CD4-positive, alpha-beta T cell (primary cell): ENCODE data around the gene TC2N. TPM values are rescaled to one million over a fixed set of nuclear protein-coding genes. Genes with fewer than 3 reads are reported as not detected.

Experiments used
- ATAC-seq: fragments of 200-7000 bp; cut with Tn5 transposase; one replicate; pipeline ENCODE4 v1.10.0; 2022; ENCODE audit warnings: mild to moderate bottlenecking; ENCODE audit not compliant: poor library complexity
- CTCF ChIA-PET: fragments of 350-600 bp; sonication (Branson Sonifier 250); formaldehyde crosslinking; loops from one replicate; lab custom pipeline; 2021; ENCODE audit warnings: antibody characterized with exemption, inconsistent platforms; lab: Charles Lee
- POLR2A ChIA-PET: fragments of 350-600 bp; sonication (Branson Sonifier 250); formaldehyde crosslinking; loops from one replicate; lab custom pipeline; 2021; ENCODE audit warnings: antibody characterized with exemption, inconsistent platforms; lab: Charles Lee
- DNase-seq, 14 experiments: peaks; one replicate each; pipeline ENCODE4 v3.0.0-alpha.2; 2013 to 2020; ENCODE audit warnings: mixed read lengths in 2 of 14
- H3K27ac ChIP-seq, 2 donors: one replicate each; pipeline versions ENCODE4 v1.5.1 to v1.7.0; 2013; ENCODE audit warnings: low read length in 2 of 2, low read depth in 1 of 2, mild to moderate bottlenecking in 1 of 2
- H3K27me3 ChIP-seq, 2 experiments: 1 replicate in 1 of 2; 2 replicates in 1 of 2; pipeline versions ENCODE4 v1.6.1 to v1.7.0; 2013; ENCODE audit warnings: low read length in 2 of 2, control low read depth in 1 of 2, mild to moderate bottlenecking in 1 of 2, moderate library complexity in 1 of 2; ENCODE audit not compliant: insufficient read depth in 2 of 2, control insufficient read depth in 1 of 2
- H3K36me3 ChIP-seq: one replicate; pipeline ENCODE4 v1.6.1; 2013; ENCODE audit warnings: low read length, control low read depth; ENCODE audit not compliant: insufficient read depth
- H3K4me1 ChIP-seq: one replicate; pipeline ENCODE4 v1.6.1; 2013; ENCODE audit warnings: low read length, control low read depth; ENCODE audit not compliant: insufficient read depth
- H3K4me3 ChIP-seq: one replicate; pipeline ENCODE4 v1.5.1; 2013; ENCODE audit warnings: mild to moderate bottlenecking, low read length, moderate library complexity
- H3K9me3 ChIP-seq, 2 experiments: 1 replicate in 1 of 2; 2 replicates in 1 of 2; pipeline versions ENCODE4 v1.6.1 to v1.7.0; 2013; ENCODE audit warnings: low read length in 2 of 2, mild to moderate bottlenecking in 2 of 2, control low read depth in 1 of 2, moderate library complexity in 1 of 2; ENCODE audit not compliant: control insufficient read depth in 1 of 2, insufficient read depth in 1 of 2
- H3K27ac Mint-ChIP-seq: one replicate; pipeline ENCODE4 v1.8.0; 2020; ENCODE audit warnings: mixed read lengths
- H3K27me3 Mint-ChIP-seq: one replicate; pipeline ENCODE4 v1.8.0; 2021; ENCODE audit warnings: mixed read lengths
- H3K36me3 Mint-ChIP-seq: one replicate; pipeline ENCODE4 v1.8.0; 2021; ENCODE audit warnings: low read depth, mixed read lengths
- H3K4me1 Mint-ChIP-seq: one replicate; pipeline ENCODE4 v1.8.0; 2021; ENCODE audit warnings: low read depth, mixed read lengths
- H3K4me3 Mint-ChIP-seq: one replicate; pipeline ENCODE4 v1.8.0; 2020; ENCODE audit warnings: mild to moderate bottlenecking, mixed read lengths
- H3K9me3 Mint-ChIP-seq: one replicate; pipeline ENCODE4 v1.8.0; 2020; ENCODE audit warnings: mixed read lengths
- intact Hi-C, 2 experiments: fragments of 100-400 bp; cut with DNase I in 1 of 2; cut with micrococcal nuclease in 1 of 2; formaldehyde crosslinking; loops; one replicate each; pipeline versions ENCODE4 v1.15.1 to v1.9.0; 2023 to 2025; cut with DNase I, micrococcal nuclease
- polyA plus RNA-seq, 2 donors: library from polyadenylated mRNA; unstranded; fragments of 120-200 nt; gene quantifications; one replicate each; pipeline ENCODE4 v1.2.1, GENCODE V29; 2013
- total RNA-seq, 174 experiments: library from RNA in 2 of 174; stranded (reverse) in 2 of 174; gene quantifications; one replicate each; pipeline ENCODE4 v1.2.3 and lab custom pipeline; 2021 to 2026
- TF ChIP-seq, protein P1 (sequence below): fragments of 200-600 bp; IDR thresholded peaks from one replicate; pipeline ENCODE4 v1.8.0; 2022; ENCODE audit warnings: antibody characterized with exemption, mild to moderate bottlenecking

Gene TC2N
- 100 to 1,000 TPM; 129 to 138 TPM for total RNA-seq
- polyA plus RNA-seq (2013, experiment 1 of 2), result 142 TPM
- polyA plus RNA-seq (2013, experiment 2 of 2), result 187 TPM
- 30.4 to 935 (median 365) reads per million in 172 experiments for total RNA-seq (lab: John Stamatoyannopoulos, UW)

DNA sequence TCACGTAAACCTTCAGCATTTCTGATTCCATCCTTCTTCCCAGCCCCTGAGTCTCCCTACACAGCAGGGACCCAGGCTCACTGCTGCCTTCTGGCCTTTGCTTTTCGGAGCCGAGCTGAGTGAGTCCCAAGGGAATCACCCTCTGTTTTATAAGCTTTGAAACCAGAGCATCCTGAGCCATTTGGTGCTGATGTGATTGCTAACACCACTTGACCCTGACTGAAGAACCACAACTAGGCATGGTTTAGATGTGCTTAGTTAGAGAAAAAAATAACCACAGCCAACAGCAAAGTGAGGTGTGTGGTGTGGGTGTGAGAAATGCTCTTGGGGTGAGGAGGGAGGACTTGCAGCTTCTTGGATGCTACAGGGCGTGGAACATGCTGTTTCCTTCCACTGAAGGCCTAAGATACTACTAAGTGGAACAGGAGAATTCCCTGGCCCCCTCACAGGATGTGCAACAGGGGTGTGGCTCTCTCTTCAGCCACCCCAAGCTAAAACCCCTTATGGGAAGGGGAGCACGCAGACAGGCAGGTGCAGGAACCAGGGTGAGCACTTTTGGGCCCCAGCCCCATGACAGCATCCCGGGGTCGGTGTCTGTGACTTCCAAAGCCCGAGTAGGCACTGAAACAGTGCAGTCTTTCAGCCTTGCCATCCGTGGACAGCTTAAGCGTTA, at the start of gene TC2N:
Gene TC2N (minus strand): TSS at position 221 of the 673 bp plus-strand sequence. CDS start 53,767 bp downstream, outside the sequence.
- CTCF ChIA-PET, result interaction anchor here (0.8 to 1.5 kb wide), 5 partner anchors 9 to 44 kb away, joined by 3 to 5 read pairs (median 3); no protein-coding TSS in a partner anchor
- peak within 1 kb of the TSS; percentile 86 to 97 for H3K27ac ChIP-seq
- Mint-ChIP-seq H3K4me1 (peaks cover 89% of the 10 kb centered on the region), H3K4me3 (peak within 1 kb of the TSS; percentile 96), H3K36me3 (peaks cover 38% of the 10 kb centered on the region), H3K9me3 (no peaks in the 10 kb centered on the region), H3K27ac (peak within 1 kb of the TSS; percentile 95), H3K27me3 (no peaks in the 10 kb centered on the region)
- H3K36me3 ChIP-seq, result peaks cover 19% of the 10 kb centered on the region
- intact Hi-C loops, result loop anchor here (2.0 to 10.0 kb wide), 4 partner anchors 31 to 1473 kb away; partner anchors contain the start of gene CALM1 (in 1 of the 2)
- no peaks in the 10 kb centered on the region for H3K9me3 ChIP-seq
- TF ChIP-seq, protein P1, sequence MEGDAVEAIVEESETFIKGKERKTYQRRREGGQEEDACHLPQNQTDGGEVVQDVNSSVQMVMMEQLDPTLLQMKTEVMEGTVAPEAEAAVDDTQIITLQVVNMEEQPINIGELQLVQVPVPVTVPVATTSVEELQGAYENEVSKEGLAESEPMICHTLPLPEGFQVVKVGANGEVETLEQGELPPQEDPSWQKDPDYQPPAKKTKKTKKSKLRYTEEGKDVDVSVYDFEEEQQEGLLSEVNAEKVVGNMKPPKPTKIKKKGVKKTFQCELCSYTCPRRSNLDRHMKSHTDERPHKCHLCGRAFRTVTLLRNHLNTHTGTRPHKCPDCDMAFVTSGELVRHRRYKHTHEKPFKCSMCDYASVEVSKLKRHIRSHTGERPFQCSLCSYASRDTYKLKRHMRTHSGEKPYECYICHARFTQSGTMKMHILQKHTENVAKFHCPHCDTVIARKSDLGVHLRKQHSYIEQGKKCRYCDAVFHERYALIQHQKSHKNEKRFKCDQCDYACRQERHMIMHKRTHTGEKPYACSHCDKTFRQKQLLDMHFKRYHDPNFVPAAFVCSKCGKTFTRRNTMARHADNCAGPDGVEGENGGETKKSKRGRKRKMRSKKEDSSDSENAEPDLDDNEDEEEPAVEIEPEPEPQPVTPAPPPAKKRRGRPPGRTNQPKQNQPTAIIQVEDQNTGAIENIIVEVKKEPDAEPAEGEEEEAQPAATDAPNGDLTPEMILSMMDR, result no peak
- peak in 13 of 14 experiments; percentile 25 to 86 (median 49) for DNase-seq
- POLR2A ChIA-PET, result interaction anchor here (0.5 to 2.7 kb wide), 25 partner anchors 9 to 1611 kb away, joined by 3 to 21 read pairs (median 5); partner anchors contain the start of genes ATXN3, PSMC1 and TRIP11
- H3K27me3 ChIP-seq, result no peaks in the 10 kb centered on the region
- ATAC-seq, result peak; percentile 28
- H3K4me1 ChIP-seq, result peaks cover 76% of the 10 kb centered on the region
- H3K4me3 ChIP-seq, result peak within 1 kb of the TSS; percentile 85

DNA sequence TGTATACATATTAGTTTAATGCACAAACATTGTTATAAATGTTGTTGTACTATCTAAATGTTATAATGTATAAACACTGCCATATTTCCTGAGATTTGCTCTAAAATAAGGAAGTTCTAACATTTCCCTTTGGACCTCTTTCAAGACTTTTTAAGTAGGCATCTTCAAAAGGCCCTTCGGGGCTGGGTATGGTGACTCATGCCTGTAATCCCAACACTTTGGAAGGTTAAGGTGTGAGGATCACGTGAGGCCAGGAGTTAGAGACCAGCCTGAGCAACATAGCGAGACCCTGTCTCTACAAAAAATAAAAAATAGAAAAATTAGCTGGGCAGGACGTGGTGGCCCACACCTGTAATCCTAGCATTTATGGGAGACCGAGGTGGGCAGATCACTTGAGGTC, 44.7 kb upstream of the TC2N start:
- H3K27ac ChIP-seq, result no peak overlapping the region
- Mint-ChIP-seq H3K4me3 (no peak overlapping the region), H3K9me3 (no peaks in the 10 kb centered on the region), H3K4me1 (peaks cover 24% of the 10 kb centered on the region), H3K27me3 (no peaks in the 10 kb centered on the region), H3K27ac (no peak overlapping the region), H3K36me3 (no peaks in the 10 kb centered on the region)
- peaks cover 4% of the 10 kb centered on the region for H3K4me1 ChIP-seq
- no peaks in the 10 kb centered on the region for H3K36me3 ChIP-seq
- intact Hi-C loops, result loop anchor here (5.0 kb wide), 3 partner anchors 75 to 200 kb away; no protein-coding TSS in a partner anchor
- no peaks in the 10 kb centered on the region for H3K9me3 ChIP-seq
- TF ChIP-seq, protein P1, result no peak
- POLR2A ChIA-PET, result interaction anchor here (0.6 to 3.1 kb wide), 16 partner anchors 15 to 403 kb away, joined by 3 to 97 read pairs (median 5); partner anchors contain the start of genes TC2N and TRIP11
- H3K4me3 ChIP-seq, result no peak overlapping the region
- CTCF ChIA-PET, result interaction anchor here (0.7 to 1.8 kb wide), 16 partner anchors 31 to 1149 kb away, joined by 3 to 12 read pairs (median 4); no protein-coding TSS in a partner anchor
- no peak for DNase-seq
- ATAC-seq, result no peak
- no peaks in the 10 kb centered on the region for H3K27me3 ChIP-seq

DNA sequence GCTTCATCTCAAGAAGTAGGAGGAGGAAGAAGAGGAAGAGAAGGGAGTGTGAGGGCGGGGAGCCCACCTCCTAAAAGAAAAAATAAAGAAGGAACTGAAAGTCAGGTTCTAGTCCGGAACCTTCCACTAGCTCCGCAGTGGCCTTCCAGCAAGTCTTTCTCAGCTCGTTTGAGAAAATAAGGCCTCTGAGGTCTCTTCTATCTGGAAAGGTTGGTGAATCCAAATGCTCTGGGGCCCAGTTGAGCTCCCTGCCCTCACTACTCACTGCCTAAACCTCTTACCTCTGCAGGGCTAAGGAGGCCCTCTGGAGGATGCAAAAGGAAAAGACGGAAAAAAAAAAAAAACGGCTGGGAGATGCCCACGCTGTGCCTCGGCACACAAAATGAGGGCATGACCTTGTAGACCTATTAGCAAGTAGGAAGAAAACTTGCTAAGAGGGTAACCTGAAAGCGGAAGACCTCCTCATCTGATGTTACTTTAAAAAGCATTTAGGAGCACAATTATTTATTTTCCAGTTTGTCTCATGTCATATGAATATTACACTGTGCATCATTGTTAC, 44.2 kb upstream of the TC2N start:
- Mint-ChIP-seq H3K9me3 (no peaks in the 10 kb centered on the region), H3K36me3 (no peaks in the 10 kb centered on the region), H3K4me1 (peaks cover 24% of the 10 kb centered on the region), H3K27ac (peak overlapping the region; percentile 53), H3K4me3 (no peak overlapping the region), H3K27me3 (no peaks in the 10 kb centered on the region)
- H3K4me1 ChIP-seq, result peaks cover 4% of the 10 kb centered on the region
- H3K27me3 ChIP-seq, result no peaks in the 10 kb centered on the region
- no peaks in the 10 kb centered on the region for H3K9me3 ChIP-seq
- ATAC-seq (peak; percentile 99), DNase-seq (peak in 13 of 14 experiments; percentile 18 to 80 (median 44))
- ChIA-PET CTCF (interaction anchor here (0.6 to 1.8 kb wide), 37 partner anchors 10 to 427 kb away, joined by 3 to 12 read pairs (median 3); partner anchors contain the start of gene TC2N), POLR2A (interaction anchor here (0.6 to 3.1 kb wide), 19 partner anchors 14 to 402 kb away, joined by 3 to 97 read pairs (median 5); partner anchors contain the start of genes TC2N and TRIP11)
- TF ChIP-seq, protein P1, result peak; percentile 73
- H3K36me3 ChIP-seq, result no peaks in the 10 kb centered on the region
- intact Hi-C loops, result loop anchor here (1.0 to 5.0 kb wide), 8 partner anchors 39 to 427 kb away; no protein-coding TSS in a partner anchor
- no peak overlapping the region for H3K4me3 ChIP-seq
- no peak overlapping the region for H3K27ac ChIP-seq
